WTC11 (cell line): ENCODE data around the gene VDAC1. TPM values are rescaled to one million over a fixed set of nuclear protein-coding genes. Genes with fewer than 3 reads are reported as not detected.

ENCODE experiments used
- ATAC-seq: fragments of 200-7000 bp; cut with Tn5 transposase; 2 replicates; pipeline ENCODE4 v1.10.0; 2021; ENCODE audit warnings: mild to moderate bottlenecking, moderate library complexity
- CTCF ChIA-PET: fragments of 300-600 bp; sonication (Branson Sonifier 250); formaldehyde crosslinking; loops from one replicate; lab custom pipeline; 2021; ENCODE audit warnings: antibody characterized with exemption; lab: Charles Lee
- POLR2A ChIA-PET: fragments of 350-600 bp; sonication (Branson Sonifier 250); formaldehyde crosslinking; loops from one replicate; lab custom pipeline; 2021; ENCODE audit warnings: antibody characterized with exemption; lab: Charles Lee
- DNase-seq: peaks from one replicate; pipeline ENCODE4 v3.0.0; 2021; ENCODE audit warnings: low spot score
- H3K27ac Mint-ChIP-seq: 2 replicates; pipeline ENCODE4 v1.8.0; 2021; ENCODE audit warnings: mixed read lengths
- H3K27me3 Mint-ChIP-seq: 2 replicates; pipeline ENCODE4 v1.8.0; 2021; ENCODE audit warnings: low read depth, mild to moderate bottlenecking, moderate library complexity, mixed read lengths
- H3K36me3 Mint-ChIP-seq: 2 replicates; pipeline ENCODE4 v1.8.0; 2021; ENCODE audit warnings: mixed read lengths
- H3K4me1 Mint-ChIP-seq: 2 replicates; pipeline ENCODE4 v1.8.0; 2022; ENCODE audit warnings: mixed read lengths
- H3K4me3 Mint-ChIP-seq: 2 replicates; pipeline ENCODE4 v1.8.0; 2021; ENCODE audit warnings: mild to moderate bottlenecking, moderate library complexity, mixed read lengths
- H3K9me3 Mint-ChIP-seq: 2 replicates; pipeline ENCODE4 v1.8.0; 2021; ENCODE audit warnings: mixed read lengths
- EMX1 ChIP-seq: fragments of 250-450 bp; sonication (Bioruptor Pico); IDR thresholded peaks from 2 replicates; pipeline ENCODE4 v1.8.0; 2021; ENCODE audit warnings: mild to moderate bottlenecking
- GABPB1 ChIP-seq: sonication (generic); formaldehyde crosslinking; IDR thresholded peaks from 2 replicates; pipeline ENCODE4 v1.8.1; 2023; ENCODE audit warnings: mild to moderate bottlenecking, missing genetic modification reagents
- JAZF1 ChIP-seq: fragments of 250-450 bp; sonication (Bioruptor Pico); IDR thresholded peaks from 2 replicates; pipeline ENCODE4 v1.9.0; 2021; ENCODE audit warnings: moderate library complexity, mild to moderate bottlenecking, inconsistent platforms
- MXD4 ChIP-seq: fragments of 250-450 bp; sonication (Bioruptor Pico); IDR thresholded peaks from 2 replicates; pipeline ENCODE4 v1.8.0; 2021; ENCODE audit warnings: mild to moderate bottlenecking, moderate library complexity, borderline replicate concordance
- PRDM15 ChIP-seq: sonication (generic); formaldehyde crosslinking; IDR thresholded peaks from 2 replicates; pipeline ENCODE4 v1.8.0; 2022; ENCODE audit warnings: missing genetic modification reagents
- PRRX2 ChIP-seq: fragments of 250-450 bp; sonication (Bioruptor Pico); IDR thresholded peaks from 2 replicates; pipeline ENCODE4 v1.8.0; 2021; ENCODE audit warnings: mild to moderate bottlenecking
- RORB ChIP-seq: fragments of 250-450 bp; sonication (Bioruptor Pico); IDR thresholded peaks from 2 replicates; pipeline ENCODE4 v1.9.0; 2021; ENCODE audit warnings: mild to moderate bottlenecking
- SMAD4 ChIP-seq: sonication (generic); formaldehyde crosslinking; IDR thresholded peaks from 2 replicates; pipeline ENCODE4 v1.8.0; 2022; ENCODE audit warnings: mild to moderate bottlenecking, missing genetic modification reagents
- SP1 ChIP-seq: sonication (generic); formaldehyde crosslinking; conservative IDR thresholded peaks from 2 replicates; pipeline ENCODE4 v1.8.1; 2022; ENCODE audit warnings: missing genetic modification reagents
- ZNF396 ChIP-seq: fragments of 250-450 bp; sonication (Bioruptor Pico); IDR thresholded peaks from 2 replicates; pipeline ENCODE4 v1.8.0; 2021; ENCODE audit warnings: mild to moderate bottlenecking, moderate library complexity, borderline replicate concordance
- ZNF416 ChIP-seq: fragments of 250-450 bp; sonication (Bioruptor Pico); IDR thresholded peaks from 2 replicates; pipeline ENCODE4 v1.9.0; 2021; ENCODE audit warnings: mild to moderate bottlenecking, inconsistent platforms
- ZNF423 ChIP-seq: fragments of 250-450 bp; sonication (Bioruptor Pico); IDR thresholded peaks from 2 replicates; pipeline ENCODE4 v2.1.2; 2022; ENCODE audit warnings: mild to moderate bottlenecking, moderate library complexity
- ZNF425 ChIP-seq: fragments of 250-450 bp; sonication (Bioruptor Pico); conservative IDR thresholded peaks from 2 replicates; pipeline ENCODE4 v1.9.0; 2021; ENCODE audit warnings: mild to moderate bottlenecking
- total RNA-seq: library from RNA; stranded (reverse); gene quantifications from 3 replicates; pipeline ENCODE4 v1.2.3, GENCODE V29; 2021
- TF ChIP-seq, protein P1 (sequence below): fragments of 250-450 bp; sonication (Bioruptor Pico); IDR thresholded peaks from 2 replicates; pipeline ENCODE4 v1.9.0; 2021; ENCODE audit warnings: mild to moderate bottlenecking
- TF ChIP-seq, protein P2 (sequence below): sonication (generic); formaldehyde crosslinking; conservative IDR thresholded peaks from 2 replicates; pipeline ENCODE4 v1.8.1; 2022; ENCODE audit warnings: mild to moderate bottlenecking, missing genetic modification reagents
- TF ChIP-seq, protein P3 (sequence below): sonication (generic); formaldehyde crosslinking; IDR thresholded peaks from 2 replicates; pipeline ENCODE4 v1.8.0; 2022; ENCODE audit warnings: mild to moderate bottlenecking, missing genetic modification reagents
- TF ChIP-seq, protein P4 (sequence below): fragments of 250-450 bp; sonication (Bioruptor Pico); IDR thresholded peaks from 2 replicates; pipeline ENCODE4 v2.1.2; 2022; ENCODE audit warnings: mild to moderate bottlenecking, moderate library complexity

The VDAC1 gene
- total RNA-seq, 1 experiment from 2014 or later = 274 TPM

GRCh38 chr5:133983674-133984073 lies 21.1 kb downstream of the VDAC1 start:
- POLR2A ChIA-PET = no interaction called here
- no peaks in the 10 kb centered on the region for H3K27me3 Mint-ChIP-seq
- H3K36me3 Mint-ChIP-seq = peaks cover 56% of the 10 kb centered on the region
- ATAC-seq (no peak), DNase-seq (no peak)
- no peaks in the 10 kb centered on the region for H3K4me1 Mint-ChIP-seq
- no peak overlapping the region for H3K27ac Mint-ChIP-seq
- TF ChIP-seq, protein P1, sequence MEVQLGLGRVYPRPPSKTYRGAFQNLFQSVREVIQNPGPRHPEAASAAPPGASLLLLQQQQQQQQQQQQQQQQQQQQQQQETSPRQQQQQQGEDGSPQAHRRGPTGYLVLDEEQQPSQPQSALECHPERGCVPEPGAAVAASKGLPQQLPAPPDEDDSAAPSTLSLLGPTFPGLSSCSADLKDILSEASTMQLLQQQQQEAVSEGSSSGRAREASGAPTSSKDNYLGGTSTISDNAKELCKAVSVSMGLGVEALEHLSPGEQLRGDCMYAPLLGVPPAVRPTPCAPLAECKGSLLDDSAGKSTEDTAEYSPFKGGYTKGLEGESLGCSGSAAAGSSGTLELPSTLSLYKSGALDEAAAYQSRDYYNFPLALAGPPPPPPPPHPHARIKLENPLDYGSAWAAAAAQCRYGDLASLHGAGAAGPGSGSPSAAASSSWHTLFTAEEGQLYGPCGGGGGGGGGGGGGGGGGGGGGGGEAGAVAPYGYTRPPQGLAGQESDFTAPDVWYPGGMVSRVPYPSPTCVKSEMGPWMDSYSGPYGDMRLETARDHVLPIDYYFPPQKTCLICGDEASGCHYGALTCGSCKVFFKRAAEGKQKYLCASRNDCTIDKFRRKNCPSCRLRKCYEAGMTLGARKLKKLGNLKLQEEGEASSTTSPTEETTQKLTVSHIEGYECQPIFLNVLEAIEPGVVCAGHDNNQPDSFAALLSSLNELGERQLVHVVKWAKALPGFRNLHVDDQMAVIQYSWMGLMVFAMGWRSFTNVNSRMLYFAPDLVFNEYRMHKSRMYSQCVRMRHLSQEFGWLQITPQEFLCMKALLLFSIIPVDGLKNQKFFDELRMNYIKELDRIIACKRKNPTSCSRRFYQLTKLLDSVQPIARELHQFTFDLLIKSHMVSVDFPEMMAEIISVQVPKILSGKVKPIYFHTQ (CRISPR knock-in tag) = no peak
- no peak for TF ChIP-seq ZNF425
- H3K4me3 Mint-ChIP-seq = no peak overlapping the region
- CTCF ChIA-PET = interaction anchor here (1.0 kb wide), 1 partner anchor 56 kb away, joined by 3 read pairs; no protein-coding TSS in a partner anchor
- no peaks in the 10 kb centered on the region for H3K9me3 Mint-ChIP-seq

DNA sequence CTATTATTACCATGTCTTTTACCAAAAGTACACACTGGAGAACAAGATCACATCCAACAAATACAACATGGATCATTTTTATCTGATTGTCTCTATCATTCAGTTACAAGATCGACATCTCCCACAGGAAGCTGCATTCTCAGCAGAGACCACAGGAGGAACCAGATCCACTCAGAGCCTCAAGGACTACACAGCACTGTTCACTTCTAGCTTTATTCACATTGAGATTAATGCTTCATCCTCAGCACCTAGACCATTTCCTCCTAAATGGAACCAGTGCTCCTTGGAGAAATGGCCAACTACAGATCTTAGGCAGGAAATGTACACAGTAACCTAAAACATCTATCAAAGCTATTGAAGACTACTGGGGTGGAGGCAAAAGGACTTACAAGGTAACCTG lies 23.1 kb downstream of the VDAC1 start:
- no peak overlapping the region for H3K4me3 Mint-ChIP-seq
- ATAC-seq (no peak), DNase-seq (no peak)
- 0 out of 2 replicates have a peak, but pooled peaks cover 3% of the 10 kb centered on the region for H3K4me1 Mint-ChIP-seq
- CTCF ChIA-PET = interaction anchor here (1.5 kb wide), 1 partner anchor 15 kb away, joined by 5 read pairs; no protein-coding TSS in a partner anchor
- POLR2A ChIA-PET = no interaction called here
- H3K27ac Mint-ChIP-seq = no peak overlapping the region
- TF ChIP-seq SP1 (no peak), ZNF396 (no peak)
- H3K27me3 Mint-ChIP-seq = no peaks in the 10 kb centered on the region
- no peaks in the 10 kb centered on the region for H3K9me3 Mint-ChIP-seq
- H3K36me3 Mint-ChIP-seq = peaks cover 58% of the 10 kb centered on the region

- ChIA-PET CTCF (interaction anchor here (1.2 to 4.4 kb wide), 2 partner anchors 16 to 46 kb away, joined by 4 to 43 read pairs; no protein-coding TSS in a partner anchor), POLR2A (no interaction called here)
- no peak overlapping the region for H3K4me3 Mint-ChIP-seq
- no peak for DNase-seq
- no peaks in the 10 kb centered on the region for H3K9me3 Mint-ChIP-seq
- peaks cover 56% of the 10 kb centered on the region for H3K36me3 Mint-ChIP-seq
- no peak for ATAC-seq
- no peaks in the 10 kb centered on the region for H3K27me3 Mint-ChIP-seq
- 0 out of 2 replicates have a peak, but pooled peaks cover 3% of the 10 kb centered on the region for H3K4me1 Mint-ChIP-seq
- no peak overlapping the region for H3K27ac Mint-ChIP-seq
- TF ChIP-seq, protein P2, sequence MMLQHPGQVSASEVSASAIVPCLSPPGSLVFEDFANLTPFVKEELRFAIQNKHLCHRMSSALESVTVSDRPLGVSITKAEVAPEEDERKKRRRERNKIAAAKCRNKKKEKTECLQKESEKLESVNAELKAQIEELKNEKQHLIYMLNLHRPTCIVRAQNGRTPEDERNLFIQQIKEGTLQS (CRISPR knock-in tag) = no peak
- TF ChIP-seq ZNF416 (CRISPR knock-in tag) (no peak), SMAD4 (CRISPR knock-in tag) (no peak), MXD4 (no peak), PRDM15 (CRISPR knock-in tag) (no peak), EMX1 (CRISPR knock-in tag) (no peak), ZNF423 (CRISPR knock-in tag) (no peak), GABPB1 (CRISPR knock-in tag) (no peak), JAZF1 (CRISPR knock-in tag) (no peak), PRRX2 (CRISPR knock-in tag) (no peak), RORB (CRISPR knock-in tag) (no peak)
- TF ChIP-seq, protein P3, sequence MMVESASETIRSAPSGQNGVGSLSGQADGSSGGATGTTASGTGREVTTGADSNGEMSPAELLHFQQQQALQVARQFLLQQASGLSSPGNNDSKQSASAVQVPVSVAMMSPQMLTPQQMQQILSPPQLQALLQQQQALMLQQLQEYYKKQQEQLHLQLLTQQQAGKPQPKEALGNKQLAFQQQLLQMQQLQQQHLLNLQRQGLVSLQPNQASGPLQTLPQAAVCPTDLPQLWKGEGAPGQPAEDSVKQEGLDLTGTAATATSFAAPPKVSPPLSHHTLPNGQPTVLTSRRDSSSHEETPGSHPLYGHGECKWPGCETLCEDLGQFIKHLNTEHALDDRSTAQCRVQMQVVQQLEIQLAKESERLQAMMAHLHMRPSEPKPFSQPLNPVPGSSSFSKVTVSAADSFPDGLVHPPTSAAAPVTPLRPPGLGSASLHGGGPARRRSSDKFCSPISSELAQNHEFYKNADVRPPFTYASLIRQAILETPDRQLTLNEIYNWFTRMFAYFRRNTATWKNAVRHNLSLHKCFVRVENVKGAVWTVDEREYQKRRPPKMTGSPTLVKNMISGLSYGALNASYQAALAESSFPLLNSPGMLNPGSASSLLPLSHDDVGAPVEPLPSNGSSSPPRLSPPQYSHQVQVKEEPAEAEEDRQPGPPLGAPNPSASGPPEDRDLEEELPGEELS (CRISPR knock-in tag) = no peak
- TF ChIP-seq, protein P4, sequence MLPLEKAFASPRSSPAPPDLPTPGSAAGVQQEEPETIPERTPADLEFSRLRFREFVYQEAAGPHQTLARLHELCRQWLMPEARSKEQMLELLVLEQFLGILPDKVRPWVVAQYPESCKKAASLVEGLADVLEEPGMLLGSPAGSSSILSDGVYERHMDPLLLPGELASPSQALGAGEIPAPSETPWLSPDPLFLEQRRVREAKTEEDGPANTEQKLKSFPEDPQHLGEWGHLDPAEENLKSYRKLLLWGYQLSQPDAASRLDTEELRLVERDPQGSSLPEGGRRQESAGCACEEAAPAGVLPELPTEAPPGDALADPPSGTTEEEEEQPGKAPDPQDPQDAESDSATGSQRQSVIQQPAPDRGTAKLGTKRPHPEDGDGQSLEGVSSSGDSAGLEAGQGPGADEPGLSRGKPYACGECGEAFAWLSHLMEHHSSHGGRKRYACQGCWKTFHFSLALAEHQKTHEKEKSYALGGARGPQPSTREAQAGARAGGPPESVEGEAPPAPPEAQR (CRISPR knock-in tag) = no peak
- TF ChIP-seq, protein P1 (CRISPR knock-in tag) = no peak
These were observed 24.1 kb downstream of the VDAC1 start for GRCh38 chr5:133980652-133981051.
